Breast epithelium (tissue), 4 donors: ENCODE results near the gene LPAR5. TPM values are rescaled to one million over a fixed set of nuclear protein-coding genes. Genes with fewer than 3 reads are reported as not detected.
"Not testable (repeated sequence)": the region's sequence is repeated elsewhere in the genome, so short reads cannot be mapped to it uniquely, and the experiment has no call there.

Experiments
- DNase-seq, 2 donors: peaks; one replicate each; pipeline ENCODE4 v3.0.0-alpha.2; 2019; ENCODE audit warnings: low spot score in 2 of 2
- H3K27ac ChIP-seq, 2 donors: fragments of 200-600 bp; sonication (generic) in 1 of 2; one replicate each; pipeline ENCODE4 v1.5.1; 2016 to 2019; ENCODE audit warnings: mild to moderate bottlenecking in 1 of 2
- H3K27me3 ChIP-seq, 2 donors: fragments of 200-600 bp; sonication (generic) in 1 of 2; one replicate each; pipeline versions ENCODE4 v1.5.1 to v1.6.0; 2017 to 2019; ENCODE audit warnings: control low read depth in 1 of 2, mild to moderate bottlenecking in 1 of 2
- H3K36me3 ChIP-seq: fragments of 200-600 bp; one replicate; pipeline ENCODE4 v1.5.1; 2019
- H3K4me1 ChIP-seq, 2 donors: fragments of 200-600 bp; sonication (generic); one replicate each; pipeline ENCODE4 v1.5.1; 2016 to 2019; ENCODE audit warnings: control low read depth in 1 of 2
- H3K4me3 ChIP-seq, 3 donors: fragments of 200-600 bp; sonication (generic); 1 replicate in 2 of 3; 2 replicates in 1 of 3; pipeline ENCODE4 v1.5.1; 2016 to 2019; ENCODE audit warnings: mild to moderate bottlenecking in 3 of 3, moderate library complexity in 2 of 3
- H3K9me3 ChIP-seq, 2 donors: fragments of 200-600 bp; sonication (generic) in 1 of 2; one replicate each; pipeline ENCODE4 v1.5.1; 2016 to 2019; ENCODE audit warnings: control low read depth in 1 of 2
- POLR2A ChIP-seq: fragments of 450-650 bp; IDR thresholded peaks from one replicate; pipeline ENCODE4 v1.6.1; 2016; ENCODE audit warnings: antibody characterized with exemption, mild to moderate bottlenecking, moderate library complexity
- POLR2AphosphoS5 ChIP-seq, 3 donors: sonication (generic); formaldehyde crosslinking; IDR thresholded peaks; one replicate each; pipeline ENCODE4 v1.6.1; 2017; ENCODE audit warnings: antibody characterized with exemption in 3 of 3
- intact Hi-C: fragments of 100-400 bp; cut with DNase I; formaldehyde crosslinking; loops from one replicate; pipeline ENCODE4 v1.15.1; 2023; ENCODE audit warnings: low total_unique reads
- total RNA-seq, 3 donors: library from RNA; depleted of rRNA; stranded (reverse); fragments of >200 nt; gene quantifications; one replicate each; pipeline ENCODE4 v1.1.0, GENCODE V29; 2016
- TF ChIP-seq, protein P1 (sequence below), 3 donors: fragments of 450-650 bp; IDR thresholded peaks; one replicate each; pipeline ENCODE4 v1.5.1; 2016 to 2017; ENCODE audit warnings: antibody characterized with exemption in 3 of 3, mild to moderate bottlenecking in 3 of 3, moderate library complexity in 3 of 3

LPAR5 gene
- total RNA-seq, 3 donors from 2014 or later = 0.98 to 1.8 (median 1.8) TPM

GRCh38 chr12:6592087-6592486 is 43.7 kb downstream of the LPAR5 start:
- H3K27ac ChIP-seq = no peak overlapping the region
- DNase-seq = no peak
- H3K4me1 ChIP-seq = no peaks in the 10 kb centered on the region
- intact Hi-C loops = no loop called here
- no peaks in the 10 kb centered on the region for H3K9me3 ChIP-seq
- TF ChIP-seq POLR2A (no peak), POLR2AphosphoS5 (IDR thresholded peaks at IDR 0.05) (no peak)
- TF ChIP-seq, protein P1, sequence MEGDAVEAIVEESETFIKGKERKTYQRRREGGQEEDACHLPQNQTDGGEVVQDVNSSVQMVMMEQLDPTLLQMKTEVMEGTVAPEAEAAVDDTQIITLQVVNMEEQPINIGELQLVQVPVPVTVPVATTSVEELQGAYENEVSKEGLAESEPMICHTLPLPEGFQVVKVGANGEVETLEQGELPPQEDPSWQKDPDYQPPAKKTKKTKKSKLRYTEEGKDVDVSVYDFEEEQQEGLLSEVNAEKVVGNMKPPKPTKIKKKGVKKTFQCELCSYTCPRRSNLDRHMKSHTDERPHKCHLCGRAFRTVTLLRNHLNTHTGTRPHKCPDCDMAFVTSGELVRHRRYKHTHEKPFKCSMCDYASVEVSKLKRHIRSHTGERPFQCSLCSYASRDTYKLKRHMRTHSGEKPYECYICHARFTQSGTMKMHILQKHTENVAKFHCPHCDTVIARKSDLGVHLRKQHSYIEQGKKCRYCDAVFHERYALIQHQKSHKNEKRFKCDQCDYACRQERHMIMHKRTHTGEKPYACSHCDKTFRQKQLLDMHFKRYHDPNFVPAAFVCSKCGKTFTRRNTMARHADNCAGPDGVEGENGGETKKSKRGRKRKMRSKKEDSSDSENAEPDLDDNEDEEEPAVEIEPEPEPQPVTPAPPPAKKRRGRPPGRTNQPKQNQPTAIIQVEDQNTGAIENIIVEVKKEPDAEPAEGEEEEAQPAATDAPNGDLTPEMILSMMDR (IDR thresholded peaks at IDR 0.05) = no peak
- H3K4me3 ChIP-seq = no peak overlapping the region
- no peaks in the 10 kb centered on the region for H3K27me3 ChIP-seq
- peaks cover 36% of the 10 kb centered on the region for H3K36me3 ChIP-seq

DNA sequence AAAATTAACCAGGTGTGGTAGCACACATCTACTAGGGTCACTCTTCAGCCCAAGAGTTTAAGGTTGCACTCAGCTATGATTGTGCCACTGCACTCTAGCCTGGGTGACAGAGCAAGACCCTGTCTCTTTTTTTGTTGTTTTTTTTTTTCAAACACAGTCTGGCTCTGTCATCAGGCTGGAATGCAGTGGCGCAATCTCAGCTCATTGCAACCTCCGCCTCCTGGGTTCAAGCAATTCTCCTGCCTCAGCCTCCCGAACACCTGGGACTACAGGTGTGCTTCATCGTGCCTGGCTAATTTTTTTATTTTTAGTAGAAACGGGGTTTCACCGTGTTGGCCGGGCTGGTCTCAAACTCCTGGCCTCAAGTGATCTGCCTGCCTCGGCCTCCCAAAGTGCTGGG is 49.2 kb downstream of the LPAR5 start:
- intact Hi-C loops = not testable (repeated sequence)

DNA sequence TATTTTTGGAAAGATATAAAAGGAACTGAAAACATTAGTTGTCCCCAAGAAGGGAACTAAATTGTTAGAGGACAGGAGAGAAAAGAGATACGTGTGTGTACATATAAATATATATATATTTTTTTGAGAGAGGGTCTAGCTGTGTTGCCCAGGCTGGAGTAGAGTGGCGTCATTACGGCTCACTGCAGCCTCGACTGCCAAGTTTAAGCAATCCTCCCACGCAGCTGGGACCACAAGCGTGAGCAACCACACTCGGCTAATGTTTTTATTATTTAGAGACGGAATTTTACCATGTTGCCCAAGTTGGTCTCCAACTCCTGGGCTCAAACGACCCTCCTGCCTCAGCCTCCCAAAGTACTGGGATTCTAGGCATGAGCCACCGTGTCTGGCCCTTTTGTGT is 51.5 kb downstream of the LPAR5 start:
- Histone ChIP-seq H3K9me3 (no peaks in the 10 kb centered on the region), H3K4me1 (no peaks in the 10 kb centered on the region), H3K27ac (no peak overlapping the region), H3K27me3 (no peaks in the 10 kb centered on the region), H3K4me3 (no peak overlapping the region), H3K36me3 (peaks cover 32% of the 10 kb centered on the region)
- TF ChIP-seq, protein P1 (IDR thresholded peaks at IDR 0.05) = no peak
- TF ChIP-seq POLR2A (no peak), POLR2AphosphoS5 (IDR thresholded peaks at IDR 0.05) (no peak)
- intact Hi-C loops = no loop called here
- DNase-seq = no peak

More for the DNA sequence above, 49.2 kb downstream of the LPAR5 start:
- not testable (repeated sequence) for H3K4me1 ChIP-seq, DNase-seq, H3K4me3 ChIP-seq, H3K27me3 ChIP-seq, H3K27ac ChIP-seq, H3K9me3 ChIP-seq
- H3K36me3 ChIP-seq = peaks cover 24% of the 10 kb centered on the region

- DNase-seq = no peak
- Histone ChIP-seq H3K36me3 (peaks cover 33% of the 10 kb centered on the region), H3K27ac (no peak overlapping the region), H3K27me3 (no peaks in the 10 kb centered on the region), H3K9me3 (no peaks in the 10 kb centered on the region), H3K4me1 (no peaks in the 10 kb centered on the region), H3K4me3 (no peak overlapping the region)
- intact Hi-C loops = no loop called here
- TF ChIP-seq, protein P1 (IDR thresholded peaks at IDR 0.05) = no peak
- TF ChIP-seq POLR2AphosphoS5 (IDR thresholded peaks at IDR 0.05) = no peak
- TF ChIP-seq POLR2A = no peak
Measured at GRCh38 chr12:6582959-6583358, 52.8 kb downstream of the LPAR5 start.

GRCh38 chr12:6582196-6582595 is 53.6 kb downstream of the LPAR5 start:
- Histone ChIP-seq H3K4me1 (no peaks in the 10 kb centered on the region), H3K27me3 (no peaks in the 10 kb centered on the region), H3K4me3 (no peak overlapping the region), H3K9me3 (no peaks in the 10 kb centered on the region), H3K27ac (no peak overlapping the region), H3K36me3 (peaks cover 32% of the 10 kb centered on the region)
- TF ChIP-seq, protein P1 (IDR thresholded peaks at IDR 0.05) = no peak
- TF ChIP-seq POLR2AphosphoS5 (IDR thresholded peaks at IDR 0.05) (no peak), POLR2A (no peak)
- intact Hi-C loops = no loop called here
- no peak for DNase-seq

GRCh38 chr12:6575648-6576047 is 60.1 kb downstream of the LPAR5 start:
- no peaks in the 10 kb centered on the region for H3K9me3 ChIP-seq
- no peak for DNase-seq
- H3K27ac ChIP-seq = no peak overlapping the region
- intact Hi-C loops = no loop called here
- peaks cover 14% of the 10 kb centered on the region for H3K36me3 ChIP-seq
- no peaks in the 10 kb centered on the region for H3K4me1 ChIP-seq
- no peak overlapping the region for H3K4me3 ChIP-seq
- TF ChIP-seq, protein P1 (IDR thresholded peaks at IDR 0.05) = no peak
- TF ChIP-seq POLR2A = no peak
- no peak for TF ChIP-seq POLR2AphosphoS5 (IDR thresholded peaks at IDR 0.05)
- H3K27me3 ChIP-seq = no peaks in the 10 kb centered on the region
